Nucleus accumbens (tissue), 56 donors: Measurements from ENCODE around the gene MFRP.

ENCODE experiments used
- DNase-seq, 56 donors: peaks; one replicate each; lab custom pipeline; 2025; lab: John Stamatoyannopoulos, UW

Gene MFRP

DNA sequence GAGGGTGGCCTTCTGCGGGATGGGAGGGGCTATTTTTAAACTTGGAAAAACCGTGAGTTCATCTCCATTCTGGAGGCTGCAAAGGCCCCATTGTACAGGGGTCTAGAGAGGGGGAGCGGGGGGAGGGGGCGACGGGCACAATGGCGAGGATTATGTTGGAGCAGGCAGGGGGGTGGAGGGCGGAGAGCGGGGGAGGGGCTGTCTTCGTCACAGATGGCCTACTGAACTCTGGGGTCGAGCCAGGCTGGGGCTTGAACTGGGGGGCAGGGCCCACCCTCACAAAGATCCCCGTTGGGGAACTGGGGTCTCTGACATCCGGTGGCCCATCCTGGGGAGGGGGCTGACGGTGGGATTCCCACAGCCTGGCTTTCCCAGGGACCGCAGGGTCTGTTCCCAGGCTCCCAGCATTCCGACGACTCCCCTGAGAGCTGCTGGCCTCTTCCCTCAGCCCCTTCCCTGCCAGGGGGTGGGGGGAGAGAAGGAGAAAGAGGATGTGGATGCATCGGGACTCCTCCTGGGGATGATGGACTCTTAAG, 26.2 kb downstream of the MFRP start:
- DNase-seq = peak in 48 of 56 donors; percentile 33 to 88 (median 72)

DNA sequence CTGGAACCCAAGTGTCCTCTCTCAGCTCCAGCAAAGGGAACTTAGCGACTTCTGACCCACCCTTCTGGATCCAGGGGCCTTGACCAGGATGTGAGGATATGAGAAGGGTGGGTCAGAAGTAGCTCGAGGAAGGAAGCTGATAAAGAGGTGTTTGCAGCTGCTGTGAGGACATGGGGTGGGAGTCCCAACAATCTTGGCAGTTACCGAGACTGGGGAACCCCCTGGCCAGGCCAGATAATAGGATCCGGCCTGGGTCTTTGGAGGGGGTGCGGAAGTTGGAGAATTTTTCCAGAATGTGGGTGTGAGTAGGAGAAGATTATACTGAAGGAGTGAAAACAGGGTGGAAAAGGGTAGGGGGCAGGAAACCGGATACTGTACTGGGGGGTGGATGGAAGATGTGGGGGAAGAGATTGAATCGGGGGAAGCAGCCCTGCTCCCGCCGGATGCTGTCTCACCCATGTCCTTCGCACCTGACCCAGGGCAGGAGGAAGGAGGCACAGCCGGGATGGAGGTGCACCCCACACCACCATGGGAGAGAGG, 26.7 kb downstream of the MFRP start:
- DNase-seq = peak in 3 of 56 donors; percentile 37 to 53 (median 47)

DNA sequence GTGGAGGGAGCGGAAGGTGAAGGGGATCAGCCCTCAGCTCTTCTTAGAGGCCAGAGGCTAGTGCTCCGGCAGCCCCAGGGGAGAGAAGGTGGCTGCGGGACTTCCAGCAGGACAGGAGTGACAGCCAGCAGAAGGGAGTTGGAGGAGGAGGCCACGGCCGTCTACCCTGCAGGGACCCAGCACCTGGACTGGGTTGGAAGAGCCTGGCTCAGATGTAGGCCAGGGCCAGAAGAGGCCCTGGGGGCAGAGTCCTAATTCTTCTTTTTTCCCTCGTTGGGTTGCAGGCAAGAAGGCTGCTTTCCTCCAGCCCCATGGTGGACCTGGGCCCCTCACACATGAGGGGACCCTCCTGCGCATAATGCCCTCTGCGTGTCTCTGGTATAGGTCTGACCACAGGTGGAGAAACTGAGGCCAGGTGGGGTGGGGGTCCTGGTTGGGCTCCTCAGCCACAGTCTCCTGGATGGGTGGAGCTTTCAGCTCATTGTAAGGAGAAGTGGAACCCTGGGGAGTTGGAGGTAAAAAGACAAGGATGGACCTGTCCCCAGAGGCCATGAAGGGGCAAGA, 27.3 kb downstream of the MFRP start:
- DNase-seq = no peak

DNA sequence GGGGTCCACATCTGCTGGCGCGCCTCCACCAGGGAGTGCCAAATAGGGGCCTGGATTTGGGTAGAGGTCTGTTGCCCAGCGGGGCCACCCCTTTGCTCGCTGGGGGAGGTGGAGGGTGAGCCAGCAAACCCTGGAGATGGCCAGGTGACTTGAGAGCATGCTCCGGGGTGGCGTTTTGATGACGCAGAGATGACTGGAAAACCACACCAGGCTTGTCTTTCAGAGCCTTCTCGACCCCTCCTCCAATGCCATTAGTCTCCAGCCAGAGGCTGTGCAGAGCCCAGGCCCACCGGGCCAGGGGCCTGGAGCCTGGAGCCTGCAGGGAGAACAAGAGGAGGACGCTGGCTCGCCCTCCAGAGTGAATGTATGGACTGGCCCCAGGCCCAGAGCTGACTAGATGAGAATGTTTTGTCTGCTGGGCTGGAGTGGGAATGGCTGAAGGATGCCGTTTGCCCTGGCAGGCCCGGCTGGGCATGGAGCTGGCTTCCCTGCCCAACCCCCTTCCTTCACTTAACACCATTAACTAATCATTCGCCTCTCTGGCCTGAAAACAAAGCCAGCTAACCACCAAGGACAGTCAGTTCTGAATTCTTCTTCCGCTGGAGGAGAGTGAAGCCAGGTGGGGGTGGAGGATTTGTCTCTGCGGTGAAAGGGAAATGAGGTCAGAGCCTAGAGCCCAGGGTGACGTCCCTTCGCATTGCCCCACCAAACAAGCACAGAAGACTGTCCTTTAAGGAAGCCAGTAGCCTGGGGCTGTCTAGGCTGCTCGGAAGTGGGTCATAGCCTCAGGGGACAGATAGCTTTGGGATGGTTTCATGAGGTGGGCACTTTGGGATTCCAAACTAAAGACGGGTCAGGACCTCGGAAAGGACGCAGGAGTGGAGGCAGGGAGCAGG, 28.0 kb downstream of the MFRP start:
- peak in 6 of 56 donors; percentile 20 to 47 (median 36) for DNase-seq

DNA sequence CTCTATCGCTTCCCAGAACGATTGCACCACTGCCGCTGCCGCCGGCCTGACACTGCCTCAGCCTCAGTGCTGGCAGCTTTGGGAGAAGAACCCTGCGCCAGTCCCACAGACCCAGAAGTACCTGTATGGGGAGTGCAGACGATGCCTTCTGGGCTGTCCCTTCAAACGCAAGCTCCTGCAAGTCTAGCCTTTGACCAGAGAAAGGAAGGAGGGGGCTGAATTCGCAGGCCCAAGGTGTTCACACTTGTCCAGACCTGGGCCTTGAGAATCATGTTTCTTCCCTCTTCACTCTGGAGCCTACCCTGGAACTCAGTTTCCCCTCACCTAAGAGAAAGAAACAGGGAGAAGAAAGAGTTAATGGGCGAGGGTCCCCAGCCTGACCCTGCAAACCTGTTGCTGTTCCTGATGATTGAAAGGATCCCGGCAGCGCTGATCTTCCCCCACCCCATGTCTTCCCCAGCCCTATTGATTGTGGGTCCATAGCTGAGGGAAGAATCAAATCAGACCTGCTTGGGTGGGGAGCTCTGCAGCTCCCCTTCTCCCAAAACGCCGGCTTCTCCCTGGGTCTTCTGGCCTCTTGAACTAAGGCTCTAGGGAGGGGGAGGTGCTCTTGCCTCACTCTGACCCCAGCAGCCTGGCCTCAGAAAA, 28.8 kb downstream of the MFRP start:
- no peak for DNase-seq

DNA sequence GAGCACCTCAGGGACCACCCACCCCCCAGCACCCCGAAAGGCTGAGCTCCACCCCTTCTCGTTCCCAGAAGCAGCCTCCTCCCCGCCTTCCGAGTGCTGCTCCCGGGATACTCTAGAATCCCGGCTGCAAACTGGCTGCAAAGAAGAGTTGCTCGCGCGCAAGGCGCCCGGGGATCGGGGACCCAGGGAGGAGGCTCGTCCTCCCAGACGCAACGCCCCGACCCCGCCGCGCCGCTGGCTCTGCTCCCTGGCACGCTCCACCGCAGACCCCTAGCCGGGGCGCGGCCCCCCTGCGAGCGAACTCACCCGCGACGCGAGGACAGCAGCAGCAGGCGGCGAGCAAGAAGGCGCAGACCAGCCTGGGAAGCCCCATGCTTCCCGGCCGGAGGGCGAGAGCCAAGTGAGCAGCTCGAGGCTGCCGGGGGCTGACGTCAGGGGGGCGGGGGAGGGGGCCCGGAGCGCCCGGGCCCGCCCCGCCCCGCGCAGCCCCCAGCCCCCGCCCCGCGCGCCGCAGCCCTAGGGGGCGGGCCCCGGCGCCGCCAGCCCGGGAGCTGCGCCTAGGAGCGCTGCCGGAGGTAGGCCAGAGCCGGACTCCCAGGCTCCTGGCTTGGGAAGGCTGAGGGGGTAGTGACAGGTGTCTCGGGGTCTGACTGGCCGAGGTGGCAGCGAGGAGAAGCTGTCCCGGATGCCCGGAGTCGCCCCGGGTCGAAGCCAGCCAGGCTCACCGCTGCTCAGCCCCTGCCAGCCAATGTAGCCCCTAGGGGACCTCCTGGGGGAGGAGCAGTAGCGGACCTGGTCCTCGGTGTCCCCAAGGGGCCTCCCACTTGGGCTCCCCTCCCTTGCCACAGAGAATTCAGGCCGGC, 29.5 kb downstream of the MFRP start, which contains the start of gene MCAM:
Gene MCAM, minus strand, starts transcription at position 402 of the 863 bp plus-strand sequence. Its CDS starts 29 bp downstream, at position 373.
- DNase-seq = peak in 23 of 56 donors; percentile 25 to 72 (median 52)

DNA sequence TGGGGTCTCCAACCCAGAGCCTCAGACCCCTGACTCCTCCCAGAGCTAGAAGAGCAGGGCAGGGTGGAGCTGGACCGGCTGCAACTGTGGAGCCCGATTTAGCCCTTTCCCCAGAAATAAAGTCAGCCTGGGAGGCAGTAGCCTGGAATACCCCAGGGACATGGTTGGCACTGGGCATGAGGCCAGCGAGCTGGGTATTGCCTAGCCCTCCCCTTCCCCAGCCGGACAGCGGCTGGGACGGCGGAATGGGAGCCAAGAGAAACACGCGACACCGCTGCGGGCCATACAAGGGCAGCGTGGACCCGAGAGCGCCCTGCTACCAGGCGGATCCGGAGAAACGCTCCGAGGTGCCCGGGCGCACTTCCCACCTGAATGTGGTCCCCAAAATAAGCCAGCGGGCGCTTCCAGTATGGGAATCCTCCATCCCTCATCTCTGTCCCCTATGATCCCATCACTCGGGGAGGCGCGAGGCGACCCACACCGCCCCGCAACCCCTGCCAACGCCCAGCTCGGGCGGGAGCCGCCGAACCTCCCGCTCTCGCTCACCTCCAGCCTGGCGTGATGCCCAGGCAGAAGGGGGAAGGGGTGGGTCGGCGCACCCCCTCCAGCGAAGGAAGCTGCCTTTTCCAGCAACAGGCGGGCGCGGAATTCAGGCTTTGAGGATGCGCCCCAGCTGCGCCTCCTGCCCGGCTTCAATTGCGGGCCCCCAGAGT, 30.3 kb downstream of the MFRP start:
- peak in 48 of 56 donors; percentile 45 to 87 (median 78) for DNase-seq

DNA sequence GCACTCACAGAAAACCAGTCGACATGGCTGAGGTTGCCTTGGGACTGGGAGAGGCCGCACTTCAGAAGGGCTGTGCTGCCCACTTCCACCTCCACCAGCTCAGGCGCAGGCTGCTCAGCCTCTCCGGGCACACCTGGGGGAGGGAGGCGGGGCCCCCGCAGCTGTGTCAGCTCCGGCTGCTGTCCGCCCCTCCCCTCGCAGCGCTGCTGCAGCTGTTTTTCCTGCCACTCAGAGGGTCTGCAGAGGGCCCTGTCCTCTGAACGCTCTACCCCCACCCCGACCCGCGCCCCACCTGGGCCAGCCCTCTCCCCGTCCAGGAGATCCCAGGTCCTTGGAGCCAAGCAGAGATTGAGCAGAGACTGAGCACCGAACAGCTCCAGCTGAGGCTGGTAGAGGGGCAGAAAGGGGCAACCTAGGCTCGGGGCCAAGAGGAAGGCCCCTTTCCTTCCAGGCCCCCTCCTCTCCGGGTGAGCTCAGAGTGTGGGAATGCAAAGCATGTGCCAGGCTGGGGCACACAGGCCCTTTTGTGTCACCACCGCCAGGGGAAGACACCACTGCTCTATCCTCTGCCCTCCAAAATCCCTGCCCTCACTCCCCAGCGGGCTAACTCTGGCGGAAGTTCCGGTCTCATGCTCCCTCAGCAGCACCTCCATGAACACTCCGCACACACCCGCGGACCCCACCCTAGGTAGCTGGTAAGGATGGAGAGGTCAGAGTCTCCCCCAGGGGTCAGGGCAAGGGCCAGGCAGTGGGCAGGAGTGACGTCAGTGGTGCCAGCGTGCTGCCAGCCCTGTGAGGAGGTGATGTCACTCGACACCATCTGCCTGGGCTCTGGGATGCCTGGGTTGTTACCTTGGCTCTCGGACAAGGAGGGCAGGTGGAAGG, 31.1 kb downstream of the MFRP start:
- DNase-seq = peak in 43 of 56 donors; percentile 45 to 91 (median 78)

DNA sequence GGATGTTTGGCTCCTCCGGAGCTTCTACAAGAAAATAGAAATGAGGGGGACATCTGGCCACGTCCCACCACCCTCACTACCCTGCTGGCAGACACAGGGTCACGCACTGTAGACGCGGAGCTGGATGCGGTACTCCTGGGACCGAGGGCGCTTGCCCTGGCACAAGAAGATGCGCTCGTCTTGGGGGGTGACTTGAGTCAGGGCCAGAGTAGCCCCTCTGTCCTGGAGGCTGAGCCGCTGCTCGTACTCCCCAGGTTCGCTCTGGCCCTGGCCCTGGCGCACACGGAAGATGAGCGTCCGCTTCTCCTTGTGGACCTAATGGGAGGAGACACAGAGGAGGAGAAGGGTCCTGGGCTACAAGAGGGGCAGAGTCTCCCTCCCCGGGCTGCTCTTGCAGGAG, 31.8 kb downstream of the MFRP start:
- no peak for DNase-seq

DNA sequence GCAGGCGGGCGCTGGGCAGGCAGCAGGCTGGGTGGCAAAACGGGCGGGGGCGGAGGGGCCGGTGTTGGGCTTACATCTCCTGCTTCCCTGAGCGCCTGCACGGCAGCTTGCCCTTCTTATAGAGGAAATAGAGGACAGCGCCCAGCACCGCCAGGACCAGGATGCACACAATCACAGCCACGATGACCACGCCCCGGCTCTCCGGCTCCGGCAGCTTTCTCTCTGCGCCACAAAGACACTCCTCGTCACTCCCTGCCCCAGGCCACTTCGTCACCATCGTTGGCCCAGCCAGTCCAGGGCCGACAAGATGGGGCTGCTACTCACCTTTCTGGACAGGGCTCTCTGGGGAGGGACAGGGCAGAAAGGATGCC, 35.8 kb downstream of the MFRP start:
- no peak for DNase-seq

DNA sequence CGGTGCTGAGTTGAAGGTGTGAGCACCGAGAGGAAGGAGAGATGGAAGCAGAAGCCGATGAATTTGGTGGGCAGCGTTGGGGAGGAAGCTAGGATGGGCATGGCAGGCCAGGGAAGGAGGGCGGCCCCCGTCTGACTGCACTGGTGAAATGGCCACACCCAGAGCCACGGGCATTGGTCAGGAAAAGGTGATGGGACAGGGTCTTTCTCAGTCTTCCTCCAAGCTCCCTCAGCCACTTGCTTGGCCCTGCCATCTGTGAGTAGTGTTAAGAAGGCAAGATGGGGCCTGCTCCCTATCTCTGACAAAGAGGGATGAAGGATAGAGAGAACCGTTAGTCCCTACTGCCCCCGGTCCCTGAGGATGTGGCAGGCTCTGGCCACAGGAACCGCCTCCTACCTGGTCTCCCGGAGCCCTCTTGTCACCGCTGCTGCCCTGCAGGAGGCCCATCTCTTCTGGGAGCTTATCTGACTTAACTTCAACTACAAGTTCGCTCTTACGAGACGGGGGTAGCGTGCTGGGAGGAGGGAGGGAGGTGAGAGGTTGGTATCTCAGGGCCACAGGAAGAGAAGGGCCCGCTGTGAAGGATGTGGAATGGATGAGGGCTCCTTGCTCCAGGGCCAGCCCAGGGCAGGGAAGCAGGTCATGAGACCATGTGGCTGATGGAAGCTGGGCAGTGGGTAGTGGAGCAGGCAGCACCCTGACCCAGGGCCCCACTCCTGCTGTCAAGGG, 36.4 kb downstream of the MFRP start:
- DNase-seq = no peak

DNA sequence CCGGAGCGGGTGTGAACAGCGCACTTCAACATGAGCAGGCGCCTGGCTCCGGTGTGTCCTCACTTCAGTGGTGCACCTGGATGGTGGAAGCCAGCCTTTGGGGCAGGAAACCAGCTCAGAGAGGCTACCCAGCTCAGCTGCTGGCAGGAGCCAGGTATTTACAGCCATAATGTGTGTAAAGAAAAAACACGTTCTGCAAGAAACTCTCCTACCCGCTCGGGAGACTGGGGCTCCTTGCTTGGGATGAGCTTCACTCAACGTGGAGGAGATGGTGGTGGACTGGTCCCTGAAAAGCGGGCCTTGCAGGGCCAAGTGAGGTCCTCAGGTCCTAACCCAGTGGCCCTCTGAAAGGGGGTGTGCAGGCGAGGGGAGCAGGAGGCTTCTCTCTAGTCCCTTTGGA, 37.1 kb downstream of the MFRP start:
- no peak for DNase-seq

DNA sequence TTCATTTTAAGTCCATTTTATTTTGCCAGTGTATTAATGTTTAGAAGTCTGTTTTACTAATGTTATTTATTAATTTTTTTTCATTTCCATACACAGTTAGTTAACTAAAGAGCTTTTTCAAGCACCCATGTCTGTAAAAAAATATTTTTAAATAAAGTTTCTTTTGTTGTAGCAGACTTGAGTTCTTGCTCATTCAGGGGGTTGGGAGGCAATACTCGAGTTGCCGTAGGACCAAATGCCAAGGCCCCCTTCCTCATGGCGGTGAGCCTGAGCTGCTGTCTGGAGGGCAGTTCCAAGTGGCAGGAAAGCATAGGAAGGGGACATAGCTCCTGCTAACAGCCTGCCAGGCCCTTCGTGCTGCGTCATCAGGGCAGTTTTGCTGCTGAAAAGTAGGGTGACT, 38.5 kb downstream of the MFRP start:
- DNase-seq = no peak

DNA sequence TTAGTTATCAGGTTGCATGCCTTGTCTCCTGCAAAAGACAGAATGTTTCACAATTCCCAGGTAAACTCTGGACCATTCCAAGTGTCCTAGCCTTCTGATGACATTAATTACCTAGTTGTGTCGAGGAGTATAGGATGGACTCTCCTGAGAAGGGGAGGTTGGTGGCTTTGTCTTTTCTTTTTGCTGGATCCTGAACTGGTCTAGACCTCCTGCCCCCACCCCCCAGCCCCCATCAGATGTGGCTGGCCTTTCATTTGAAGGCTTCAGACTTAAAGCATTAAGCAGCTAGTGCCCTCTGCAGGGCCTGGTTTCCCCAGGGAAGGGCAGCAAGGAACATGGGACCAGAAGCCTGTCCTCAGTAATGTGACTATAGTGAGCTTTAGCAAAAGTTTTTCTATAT, 39.3 kb downstream of the MFRP start:
- DNase-seq = peak in 2 of 56 donors; percentile 13 to 29

DNA sequence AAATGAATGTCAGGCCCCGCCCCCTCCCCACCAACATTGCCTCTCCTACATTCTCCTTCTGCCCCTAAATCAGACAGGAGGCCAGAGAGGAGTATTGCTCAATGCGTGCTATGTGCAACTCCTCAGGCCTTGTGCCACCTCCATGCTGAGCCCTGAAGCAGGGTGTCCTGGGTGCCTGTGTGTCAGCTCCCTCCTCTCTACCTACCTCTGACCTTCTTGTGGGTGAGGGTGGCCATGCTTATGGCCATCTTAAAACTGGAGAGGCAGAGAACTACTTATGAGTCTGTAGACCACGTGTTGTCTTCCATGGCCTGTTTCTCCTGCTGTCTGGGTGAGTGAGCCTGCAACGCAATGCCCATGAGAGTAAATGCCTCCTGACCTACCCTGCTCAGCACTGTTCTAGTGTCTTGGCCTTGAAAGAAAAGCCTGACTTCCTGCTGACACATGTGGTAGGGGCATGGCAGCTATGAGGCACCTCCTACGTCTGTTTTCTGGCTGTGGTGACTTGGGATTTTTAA, 40.1 kb downstream of the MFRP start:
- no peak for DNase-seq

DNA sequence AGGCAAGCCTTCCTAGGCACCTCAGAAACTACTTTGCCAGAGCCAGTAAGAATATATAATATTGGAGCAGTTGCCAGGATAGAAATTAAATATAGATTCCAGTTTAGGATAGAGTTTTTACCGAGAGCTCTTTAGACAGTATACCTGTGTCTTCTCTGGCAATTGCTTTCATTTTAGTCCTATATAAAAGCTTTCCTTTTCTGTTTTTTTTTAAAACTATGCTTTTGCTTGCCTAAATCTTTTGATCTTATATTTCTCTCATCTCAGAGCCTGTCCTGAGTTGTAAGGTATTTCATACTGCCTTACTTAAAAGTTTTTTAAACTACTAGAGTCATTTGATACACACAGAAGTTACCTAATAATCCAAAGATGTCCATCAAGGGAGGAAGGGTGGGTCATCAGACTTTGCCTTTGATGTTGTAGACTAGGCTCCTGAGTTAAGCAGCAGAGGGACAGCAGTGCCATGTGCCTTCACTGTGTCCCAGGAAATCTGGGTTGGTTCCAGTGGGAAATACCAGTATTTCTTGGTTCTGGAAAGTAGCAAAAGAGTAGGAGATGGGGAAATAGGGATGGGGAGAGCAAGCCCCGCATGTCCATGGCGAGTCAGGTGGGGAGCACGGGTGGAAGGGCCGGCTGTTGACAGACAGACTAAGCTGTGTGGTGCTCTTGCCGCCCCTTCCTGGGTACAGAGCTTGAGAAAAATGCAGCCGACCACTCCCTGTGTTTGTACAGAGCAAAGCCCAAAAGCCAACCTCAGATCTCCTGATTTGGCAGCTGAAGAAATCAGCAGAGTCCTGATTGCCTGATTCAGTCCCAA, 40.7 kb downstream of the MFRP start:
- DNase-seq = no peak
